GM23338 (cell line): ENCODE data around the gene GOLGB1. TPM values are rescaled to one million over a fixed set of nuclear protein-coding genes. Genes with fewer than 3 reads are reported as not detected.

Source experiments
- ATAC-seq: fragments of 200-7000 bp; cut with Tn5 transposase; 3 replicates; pipeline ENCODE4 v1.9.1; 2020
- DNase-seq: peaks from one replicate; pipeline ENCODE4 v3.0.0-alpha.2; 2015; ENCODE audit warnings: low spot score
- H2AFZ ChIP-seq: fragments of 200-600 bp; sonication (generic); 2 replicates; pipeline ENCODE4 v1.8.0; 2016; ENCODE audit warnings: antibody characterized with exemption, mild to moderate bottlenecking, moderate library complexity
- H3F3A ChIP-seq: fragments of 200-600 bp; sonication (generic); replicated peaks from 2 replicates; pipeline ENCODE4 v1.8.0; 2017; ENCODE audit warnings: antibody characterized with exemption, mixed run types, low read depth
- H3K27ac ChIP-seq: fragments of 200-600 bp; sonication (generic); 2 replicates; pipeline ENCODE4 v1.6.1; 2016; ENCODE audit warnings: low read depth
- H3K27me3 ChIP-seq: fragments of 200-600 bp; sonication (generic); 2 replicates; pipeline ENCODE4 v1.8.0; 2016; ENCODE audit warnings: mild to moderate bottlenecking, mixed run types, moderate library complexity; ENCODE audit not compliant: insufficient read depth
- H3K36me3 ChIP-seq: fragments of 200-600 bp; sonication (generic); 2 replicates; pipeline ENCODE4 v1.8.0; 2016; ENCODE audit warnings: mild to moderate bottlenecking; ENCODE audit not compliant: insufficient read depth
- H3K4me1 ChIP-seq: fragments of 200-600 bp; sonication (generic); 2 replicates; pipeline ENCODE4 v1.8.0; 2016; ENCODE audit warnings: mild to moderate bottlenecking, moderate library complexity; ENCODE audit not compliant: insufficient read depth
- H3K4me2 ChIP-seq: fragments of 200-600 bp; sonication (generic); 2 replicates; pipeline ENCODE4 v1.7.1; 2017; ENCODE audit warnings: mixed run types
- H3K4me3 ChIP-seq: fragments of 200-600 bp; sonication (generic); 2 replicates; pipeline ENCODE4 v1.6.1; 2016; ENCODE audit warnings: mixed run types
- H3K79me2 ChIP-seq: fragments of 200-600 bp; sonication (generic); replicated peaks from 2 replicates; pipeline ENCODE4 v1.8.0; 2017; ENCODE audit warnings: mild to moderate bottlenecking; ENCODE audit not compliant: insufficient read depth
- H3K9me2 ChIP-seq: fragments of 200-600 bp; sonication (generic); 2 replicates; pipeline ENCODE4 v1.8.0; 2017; ENCODE audit not compliant: insufficient read depth
- H4K20me1 ChIP-seq: fragments of 200-600 bp; sonication (generic); replicated peaks from 2 replicates; pipeline ENCODE4 v1.8.0; 2017; ENCODE audit warnings: mild to moderate bottlenecking; ENCODE audit not compliant: insufficient read depth
- H3K27ac Mint-ChIP-seq: 2 replicates; pipeline ENCODE4 v1.8.0; 2020; ENCODE audit warnings: inconsistent platforms, mild to moderate bottlenecking, moderate library complexity, mixed read lengths
- H3K27me3 Mint-ChIP-seq: 3 replicates; pipeline ENCODE4 v1.8.0; 2022; ENCODE audit warnings: low read depth, mild to moderate bottlenecking, moderate library complexity, mixed read lengths, inconsistent platforms; ENCODE audit not compliant: insufficient read depth, poor library complexity
- H3K36me3 Mint-ChIP-seq: 3 replicates; pipeline ENCODE4 v1.8.0; 2021; ENCODE audit warnings: low read depth, mild to moderate bottlenecking, inconsistent platforms, moderate library complexity, mixed read lengths
- H3K4me1 Mint-ChIP-seq: 3 replicates; pipeline ENCODE4 v1.8.0; 2020; ENCODE audit warnings: mild to moderate bottlenecking, inconsistent platforms, mixed read lengths
- H3K4me3 Mint-ChIP-seq: 3 replicates; pipeline ENCODE4 v1.8.0; 2021; ENCODE audit warnings: moderate library complexity, mild to moderate bottlenecking, inconsistent platforms, mixed read lengths
- H3K9me3 Mint-ChIP-seq: 3 replicates; pipeline ENCODE4 v1.8.0; 2020; ENCODE audit warnings: moderate library complexity, mild to moderate bottlenecking, inconsistent platforms, mixed read lengths
- CREB1 ChIP-seq: fragments of 250-450 bp; sonication (Bioruptor Pico); IDR thresholded peaks from 2 replicates; pipeline ENCODE4 v1.5.0; 2020; ENCODE audit warnings: low read depth, mild to moderate bottlenecking, moderate library complexity
- CTCF ChIP-seq, 2 experiments: fragments of 200-600 bp in 1 of 2; sonication (generic) in 1 of 2; conservative IDR thresholded peaks; 2 replicates each; pipeline versions ENCODE4 v1.5.1 to v1.6.1; 2016 to 2017; ENCODE audit warnings: antibody characterized with exemption in 2 of 2, low read depth in 2 of 2, mild to moderate bottlenecking in 2 of 2, moderate library complexity in 1 of 2
- ETS1 ChIP-seq: IDR thresholded peaks from 2 replicates; pipeline ENCODE4 v1.6.1; 2016; ENCODE audit warnings: antibody characterized with exemption
- EZH2 ChIP-seq: fragments of 200-600 bp; sonication (generic); IDR thresholded peaks from one replicate; pipeline ENCODE4 v1.8.0; 2017; ENCODE audit warnings: antibody characterized with exemption, mild to moderate bottlenecking, low read depth; ENCODE audit not compliant: unreplicated experiment
- EZH2phosphoT487 ChIP-seq: fragments of 200-600 bp; sonication (generic); IDR thresholded peaks from one replicate; pipeline ENCODE4 v1.8.1; 2018; ENCODE audit warnings: antibody characterized with exemption; ENCODE audit not compliant: unreplicated experiment
- JUNB ChIP-seq: IDR thresholded peaks from one replicate; pipeline ENCODE4 v1.6.1; 2016; ENCODE audit warnings: antibody characterized with exemption; ENCODE audit not compliant: unreplicated experiment
- NANOG ChIP-seq: IDR thresholded peaks from 2 replicates; pipeline ENCODE4 v1.6.1; 2016; ENCODE audit warnings: antibody characterized with exemption, borderline replicate concordance
- POLR2AphosphoS5 ChIP-seq: IDR thresholded peaks from 2 replicates; pipeline ENCODE4 v1.6.1; 2016; ENCODE audit warnings: antibody characterized with exemption, low read depth
- REST ChIP-seq: IDR thresholded peaks from one replicate; pipeline ENCODE4 v1.6.1; 2018; ENCODE audit warnings: antibody characterized with exemption; ENCODE audit not compliant: unreplicated experiment
- STAT1 ChIP-seq: IDR thresholded peaks from one replicate; pipeline ENCODE4 v1.6.1; 2016; ENCODE audit warnings: antibody characterized with exemption; ENCODE audit not compliant: unreplicated experiment
- ZNF331 ChIP-seq: fragments of 250-450 bp; sonication (Bioruptor Pico); IDR thresholded peaks from 2 replicates; pipeline ENCODE4 v1.5.0; 2020; ENCODE audit warnings: low read depth, mild to moderate bottlenecking, moderate library complexity
- polyA plus RNA-seq: library from polyadenylated mRNA; unstranded; fragments of >200 nt; fragmentation: Nextera tagmentation; extraction: Ambion mirVana; gene quantifications from 2 replicates; pipeline ENCODE4 v1.2.1, GENCODE V29; 2016
- total RNA-seq: library from RNA; depleted of rRNA; stranded (reverse); fragments of >200 nt; shearing (Covaris generic); gene quantifications from 2 replicates; pipeline ENCODE4 v1.2.3, GENCODE V29; 2014
- TF ChIP-seq, protein P1 (sequence below): fragments of 250-450 bp; sonication (Bioruptor Pico); IDR thresholded peaks from 2 replicates; pipeline ENCODE4 v1.5.0; 2020; ENCODE audit warnings: mild to moderate bottlenecking, moderate library complexity

The GOLGB1 gene
- total and polyA plus RNA-seq, 2 experiments from 2014 or later, result 34.5 to 56.8 TPM

DNA sequence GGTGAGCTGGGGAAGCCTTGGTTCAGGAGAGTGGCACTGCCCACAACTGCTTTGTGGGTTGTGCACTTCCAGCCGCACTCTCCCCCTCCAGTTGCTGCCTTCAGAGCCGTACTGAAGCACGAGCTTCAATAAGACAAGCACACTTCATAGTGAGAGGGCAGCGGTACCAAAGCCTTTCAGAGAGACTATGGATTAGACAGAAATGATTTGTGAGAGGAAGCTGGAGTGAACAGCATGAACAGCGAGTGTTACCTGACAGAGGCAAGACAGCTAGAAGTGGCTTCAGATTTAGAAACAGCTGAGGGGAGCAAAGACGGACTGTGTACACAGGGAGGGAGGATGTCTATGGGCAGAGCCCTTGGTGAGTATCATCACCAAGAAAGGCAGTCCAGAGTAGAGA, 119.9 kb downstream of the GOLGB1 start (continued):
- TF ChIP-seq ETS1, result no peak

DNA sequence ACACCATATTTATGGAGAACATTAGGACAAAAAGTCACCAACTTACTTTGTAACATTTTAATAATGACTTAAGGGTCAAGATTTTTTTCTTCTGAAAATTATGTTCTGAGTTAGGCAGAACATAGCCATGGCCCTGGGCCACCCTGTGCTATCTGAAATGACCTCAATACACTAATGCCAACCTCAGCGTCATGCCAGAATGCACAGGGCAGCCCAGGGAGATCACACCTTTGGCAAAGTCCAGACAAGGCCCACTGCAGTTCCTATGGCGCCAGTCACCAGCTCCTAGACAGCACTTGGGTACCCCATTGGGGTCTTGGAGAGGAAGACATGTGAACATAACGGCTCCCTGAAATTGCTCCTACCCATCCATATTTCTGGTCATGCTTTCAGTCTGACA, 121.9 kb downstream of the GOLGB1 start:
- peaks cover 20% of the 10 kb centered on the region for H3K4me1 Mint-ChIP-seq
- H3K27ac Mint-ChIP-seq, result no peak overlapping the region
- Histone ChIP-seq H3K4me3 (no peak overlapping the region), H3K27me3 (no peaks in the 10 kb centered on the region), H3F3A (no peaks in the 10 kb centered on the region), H4K20me1 (no peaks in the 10 kb centered on the region), H3K27ac (no peak overlapping the region), H3K9me2 (0 out of 2 replicates have a peak, but pooled peaks cover 11% of the 10 kb centered on the region), H3K36me3 (no peaks in the 10 kb centered on the region), H3K4me1 (peaks cover 23% of the 10 kb centered on the region), H2AFZ (peak overlapping the region; percentile 90), H3K79me2 (no peaks in the 10 kb centered on the region), H3K4me2 (no peak overlapping the region)
- DNase-seq (no peak), ATAC-seq (no peak)
- H3K27me3 Mint-ChIP-seq, result peaks cover 2% of the 10 kb centered on the region
- H3K9me3 Mint-ChIP-seq, result no peaks in the 10 kb centered on the region
- H3K36me3 Mint-ChIP-seq, result no peaks in the 10 kb centered on the region; the same call in 2 of the 3 replicates
- H3K4me3 Mint-ChIP-seq, result no peak overlapping the region
- no peak for TF ChIP-seq POLR2AphosphoS5
- no peak for TF ChIP-seq CTCF (conservative IDR thresholded peaks at IDR 0.05; ENCODE audit: low read depth in 2 of 2)
- TF ChIP-seq ZNF331, result no peak
- no peak for TF ChIP-seq EZH2
- TF ChIP-seq NANOG, result no peak
- TF ChIP-seq, protein P1, sequence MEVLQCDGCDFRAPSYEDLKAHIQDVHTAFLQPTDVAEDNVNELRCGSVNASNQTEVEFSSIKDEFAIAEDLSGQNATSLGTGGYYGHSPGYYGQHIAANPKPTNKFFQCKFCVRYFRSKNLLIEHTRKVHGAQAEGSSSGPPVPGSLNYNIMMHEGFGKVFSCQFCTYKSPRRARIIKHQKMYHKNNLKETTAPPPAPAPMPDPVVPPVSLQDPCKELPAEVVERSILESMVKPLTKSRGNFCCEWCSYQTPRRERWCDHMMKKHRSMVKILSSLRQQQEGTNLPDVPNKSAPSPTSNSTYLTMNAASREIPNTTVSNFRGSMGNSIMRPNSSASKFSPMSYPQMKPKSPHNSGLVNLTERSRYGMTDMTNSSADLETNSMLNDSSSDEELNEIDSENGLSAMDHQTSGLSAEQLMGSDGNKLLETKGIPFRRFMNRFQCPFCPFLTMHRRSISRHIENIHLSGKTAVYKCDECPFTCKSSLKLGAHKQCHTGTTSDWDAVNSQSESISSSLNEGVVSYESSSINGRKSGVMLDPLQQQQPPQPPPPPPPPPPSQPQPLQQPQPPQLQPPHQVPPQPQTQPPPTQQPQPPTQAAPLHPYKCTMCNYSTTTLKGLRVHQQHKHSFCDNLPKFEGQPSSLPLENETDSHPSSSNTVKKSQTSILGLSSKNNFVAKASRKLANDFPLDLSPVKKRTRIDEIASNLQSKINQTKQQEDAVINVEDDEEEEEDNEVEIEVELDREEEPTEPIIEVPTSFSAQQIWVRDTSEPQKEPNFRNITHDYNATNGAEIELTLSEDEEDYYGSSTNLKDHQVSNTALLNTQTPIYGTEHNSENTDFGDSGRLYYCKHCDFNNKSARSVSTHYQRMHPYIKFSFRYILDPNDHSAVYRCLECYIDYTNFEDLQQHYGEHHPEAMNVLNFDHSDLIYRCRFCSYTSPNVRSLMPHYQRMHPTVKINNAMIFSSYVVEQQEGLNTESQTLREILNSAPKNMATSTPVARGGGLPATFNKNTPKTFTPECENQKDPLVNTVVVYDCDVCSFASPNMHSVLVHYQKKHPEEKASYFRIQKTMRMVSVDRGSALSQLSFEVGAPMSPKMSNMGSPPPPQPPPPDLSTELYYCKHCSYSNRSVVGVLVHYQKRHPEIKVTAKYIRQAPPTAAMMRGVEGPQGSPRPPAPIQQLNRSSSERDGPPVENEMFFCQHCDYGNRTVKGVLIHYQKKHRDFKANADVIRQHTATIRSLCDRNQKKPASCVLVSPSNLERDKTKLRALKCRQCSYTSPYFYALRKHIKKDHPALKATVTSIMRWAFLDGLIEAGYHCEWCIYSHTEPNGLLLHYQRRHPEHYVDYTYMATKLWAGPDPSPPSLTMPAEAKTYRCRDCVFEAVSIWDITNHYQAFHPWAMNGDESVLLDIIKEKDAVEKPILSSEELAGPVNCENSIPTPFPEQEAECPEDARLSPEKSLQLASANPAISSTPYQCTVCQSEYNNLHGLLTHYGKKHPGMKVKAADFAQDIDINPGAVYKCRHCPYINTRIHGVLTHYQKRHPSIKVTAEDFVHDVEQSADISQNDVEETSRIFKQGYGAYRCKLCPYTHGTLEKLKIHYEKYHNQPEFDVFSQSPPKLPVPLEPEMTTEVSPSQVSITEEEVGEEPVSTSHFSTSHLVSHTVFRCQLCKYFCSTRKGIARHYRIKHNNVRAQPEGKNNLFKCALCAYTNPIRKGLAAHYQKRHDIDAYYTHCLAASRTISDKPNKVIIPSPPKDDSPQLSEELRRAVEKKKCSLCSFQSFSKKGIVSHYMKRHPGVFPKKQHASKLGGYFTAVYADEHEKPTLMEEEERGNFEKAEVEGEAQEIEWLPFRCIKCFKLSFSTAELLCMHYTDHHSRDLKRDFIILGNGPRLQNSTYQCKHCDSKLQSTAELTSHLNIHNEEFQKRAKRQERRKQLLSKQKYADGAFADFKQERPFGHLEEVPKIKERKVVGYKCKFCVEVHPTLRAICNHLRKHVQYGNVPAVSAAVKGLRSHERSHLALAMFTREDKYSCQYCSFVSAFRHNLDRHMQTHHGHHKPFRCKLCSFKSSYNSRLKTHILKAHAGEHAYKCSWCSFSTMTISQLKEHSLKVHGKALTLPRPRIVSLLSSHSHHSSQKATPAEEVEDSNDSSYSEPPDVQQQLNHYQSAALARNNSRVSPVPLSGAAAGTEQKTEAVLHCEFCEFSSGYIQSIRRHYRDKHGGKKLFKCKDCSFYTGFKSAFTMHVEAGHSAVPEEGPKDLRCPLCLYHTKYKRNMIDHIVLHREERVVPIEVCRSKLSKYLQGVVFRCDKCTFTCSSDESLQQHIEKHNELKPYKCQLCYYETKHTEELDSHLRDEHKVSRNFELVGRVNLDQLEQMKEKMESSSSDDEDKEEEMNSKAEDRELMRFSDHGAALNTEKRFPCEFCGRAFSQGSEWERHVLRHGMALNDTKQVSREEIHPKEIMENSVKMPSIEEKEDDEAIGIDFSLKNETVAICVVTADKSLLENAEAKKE (CRISPR knock-in tag), result no peak
- TF ChIP-seq JUNB, result no peak
- TF ChIP-seq STAT1, result no peak
- no peak for TF ChIP-seq ETS1
- no peak for TF ChIP-seq REST
- no peak for TF ChIP-seq CREB1
- no peak for TF ChIP-seq EZH2phosphoT487
